Osteocyte (in vitro differentiated cells): ENCODE measurements around the gene HIC2. TPM values are rescaled to one million over a fixed set of nuclear protein-coding genes. Genes with fewer than 3 reads are reported as not detected.
"Not testable (repeated sequence)": the region's sequence is repeated elsewhere in the genome, so short reads cannot be mapped to it uniquely, and the experiment has no call there.

Source experiments
- DNase-seq: peaks from one replicate; pipeline ENCODE4 v3.0.0; 2021; ENCODE audit warnings: mixed read lengths; ENCODE audit not compliant: unreplicated experiment; ENCODE audit errors: extremely low spot score
- H3K27ac Mint-ChIP-seq: one replicate; pipeline ENCODE4 v1.8.0; 2021; ENCODE audit warnings: mild to moderate bottlenecking, mixed read lengths; ENCODE audit not compliant: unreplicated experiment
- H3K27me3 Mint-ChIP-seq: one replicate; pipeline ENCODE4 v1.8.0; 2021; ENCODE audit warnings: mixed read lengths; ENCODE audit not compliant: unreplicated experiment
- H3K36me3 Mint-ChIP-seq: one replicate; pipeline ENCODE4 v1.8.0; 2021; ENCODE audit warnings: mixed read lengths; ENCODE audit not compliant: unreplicated experiment
- H3K4me1 Mint-ChIP-seq: one replicate; pipeline ENCODE4 v1.8.0; 2021; ENCODE audit warnings: mixed read lengths; ENCODE audit not compliant: unreplicated experiment
- H3K4me3 Mint-ChIP-seq: one replicate; pipeline ENCODE4 v1.8.0; 2021; ENCODE audit warnings: mild to moderate bottlenecking, moderate library complexity, mixed read lengths; ENCODE audit not compliant: unreplicated experiment
- H3K9me3 Mint-ChIP-seq: one replicate; pipeline ENCODE4 v1.8.0; 2021; ENCODE audit warnings: mixed read lengths; ENCODE audit not compliant: unreplicated experiment
- total RNA-seq: library from RNA; stranded (reverse); gene quantifications from 2 replicates; pipeline ENCODE4 v1.2.1, GENCODE V29; 2021

HIC2 gene
- total RNA-seq, 1 donor from 2014 or later: 5.2 TPM

- not testable (repeated sequence) for H3K36me3 Mint-ChIP-seq, H3K27ac Mint-ChIP-seq, H3K9me3 Mint-ChIP-seq, H3K4me3 Mint-ChIP-seq, H3K27me3 Mint-ChIP-seq, DNase-seq, H3K4me1 Mint-ChIP-seq
Observed at GRCh38 chr22:21407139-21407538, 10.0 kb upstream of the HIC2 start.

GRCh38 chr22:21407792-21408191 is 9.4 kb upstream of the HIC2 start:
- H3K27me3 Mint-ChIP-seq, H3K36me3 Mint-ChIP-seq, H3K4me3 Mint-ChIP-seq, H3K4me1 Mint-ChIP-seq, DNase-seq, H3K27ac Mint-ChIP-seq, H3K9me3 Mint-ChIP-seq: not testable (repeated sequence)

GRCh38 chr22:21416375-21416774 is 796 bp upstream of the HIC2 start:
- H3K27ac Mint-ChIP-seq, H3K36me3 Mint-ChIP-seq, H3K9me3 Mint-ChIP-seq, DNase-seq, H3K4me3 Mint-ChIP-seq, H3K4me1 Mint-ChIP-seq, H3K27me3 Mint-ChIP-seq: not testable (repeated sequence)

GRCh38 chr22:21417853-21418252 is 682 bp downstream of the HIC2 start:
- peak overlapping the region; percentile 68 for H3K4me3 Mint-ChIP-seq
- H3K27ac Mint-ChIP-seq, H3K9me3 Mint-ChIP-seq, H3K36me3 Mint-ChIP-seq, H3K27me3 Mint-ChIP-seq, H3K4me1 Mint-ChIP-seq: not testable (repeated sequence)
- peak; percentile 86 for DNase-seq

- H3K36me3 Mint-ChIP-seq, H3K27ac Mint-ChIP-seq, H3K4me3 Mint-ChIP-seq, DNase-seq, H3K4me1 Mint-ChIP-seq, H3K27me3 Mint-ChIP-seq, H3K9me3 Mint-ChIP-seq: not testable (repeated sequence)
Observed at GRCh38 chr22:21418974-21419638, 1.9 kb downstream of the HIC2 start.

GRCh38 chr22:21420180-21420763 is 3.1 kb downstream of the HIC2 start:
- H3K27me3 Mint-ChIP-seq, DNase-seq, H3K4me3 Mint-ChIP-seq, H3K4me1 Mint-ChIP-seq, H3K9me3 Mint-ChIP-seq, H3K36me3 Mint-ChIP-seq, H3K27ac Mint-ChIP-seq: not testable (repeated sequence)

- not testable (repeated sequence) for H3K36me3 Mint-ChIP-seq, H3K4me1 Mint-ChIP-seq, H3K4me3 Mint-ChIP-seq, H3K9me3 Mint-ChIP-seq, H3K27me3 Mint-ChIP-seq, H3K27ac Mint-ChIP-seq, DNase-seq
Observed at GRCh38 chr22:21424084-21424709, 7.0 kb downstream of the HIC2 start.

GRCh38 chr22:21434378-21435233 is 17.4 kb downstream of the HIC2 start:
- not testable (repeated sequence) for H3K27me3 Mint-ChIP-seq, H3K9me3 Mint-ChIP-seq, H3K27ac Mint-ChIP-seq, DNase-seq, H3K4me1 Mint-ChIP-seq, H3K36me3 Mint-ChIP-seq, H3K4me3 Mint-ChIP-seq

- not testable (repeated sequence) for H3K9me3 Mint-ChIP-seq, H3K4me3 Mint-ChIP-seq, H3K27ac Mint-ChIP-seq, H3K36me3 Mint-ChIP-seq, H3K27me3 Mint-ChIP-seq, H3K4me1 Mint-ChIP-seq
- DNase-seq: peak; percentile 36
Observed at GRCh38 chr22:21435998-21436810, 19.0 kb downstream of the HIC2 start.

- H3K27me3 Mint-ChIP-seq, H3K4me1 Mint-ChIP-seq, H3K9me3 Mint-ChIP-seq, H3K4me3 Mint-ChIP-seq, H3K36me3 Mint-ChIP-seq, H3K27ac Mint-ChIP-seq: not testable (repeated sequence)
- peak; percentile 63 for DNase-seq
Observed at GRCh38 chr22:21438013-21438412, 20.8 kb downstream of the HIC2 start.

GRCh38 chr22:21440018-21440636 is 23.0 kb downstream of the HIC2 start:
- not testable (repeated sequence) for H3K36me3 Mint-ChIP-seq, H3K4me1 Mint-ChIP-seq, H3K4me3 Mint-ChIP-seq, H3K27me3 Mint-ChIP-seq, H3K27ac Mint-ChIP-seq, H3K9me3 Mint-ChIP-seq, DNase-seq
